Stimulated activated CD4-positive, alpha-beta T cell treated with anti-CD3 and anti-CD28 coated beads, Interleukin-12 subunit alpha, Interleukin-12 subunit beta, amount 100 ng/mL, for 4 hours (primary cell): ENCODE data around the gene SREK1IP1.

Source experiments
- DNase-seq: peaks from one replicate; pipeline ENCODE4 v3.0.0-alpha.2; 2020

The SREK1IP1 gene

GRCh38 chr5:64680289-64680688 lies 88.2 kb downstream of the SREK1IP1 start:
- no peak for DNase-seq

GRCh38 chr5:64678374-64678773 lies 90.1 kb downstream of the SREK1IP1 start:
- no peak for DNase-seq

GRCh38 chr5:64671678-64672077 lies 96.8 kb downstream of the SREK1IP1 start:
- DNase-seq, result no peak

GRCh38 chr5:64670277-64670676 lies 98.2 kb downstream of the SREK1IP1 start:
- no peak for DNase-seq
